Measurements from ENCODE around the gene BPHL.

DNA sequence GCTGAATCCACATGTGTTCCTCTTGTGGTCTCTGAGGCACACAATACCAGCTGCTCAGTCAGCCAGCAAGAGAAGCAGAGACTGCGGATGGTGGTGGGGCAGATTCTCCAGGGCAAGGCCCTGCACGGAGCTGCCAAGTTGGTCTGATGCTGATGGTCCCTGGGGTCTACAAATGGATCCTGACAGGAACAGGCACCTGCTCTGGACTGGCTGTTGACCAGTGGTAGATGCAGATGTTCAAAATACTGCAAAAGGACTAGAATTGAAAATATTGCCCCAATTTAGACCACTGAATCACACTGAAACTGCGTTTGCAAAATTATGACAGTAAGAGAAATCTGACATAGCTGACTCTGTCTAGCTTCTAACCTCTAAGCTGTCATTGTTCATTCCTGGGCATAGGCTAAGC is 68.5 kb downstream of the BPHL start:
- TF ChIP-seq GATA3 (IDR thresholded peaks at IDR 0.05; ENCODE audit: low read depth, low read length) (no peak), GATA2 (IDR thresholded peaks at IDR 0.05; ENCODE audit: low read depth, low read length) (no peak)
